Progenitor cell of endocrine pancreas (in vitro differentiated cells): ENCODE measurements around the gene STK32B. TPM values are rescaled to one million over a fixed set of nuclear protein-coding genes. Genes with fewer than 3 reads are reported as not detected.
"Not testable (repeated sequence)": the region's sequence is repeated elsewhere in the genome, so short reads cannot be mapped to it uniquely, and the experiment has no call there.

Source experiments
- DNase-seq: peaks from one replicate; pipeline ENCODE4 v3.0.0; 2021; ENCODE audit warnings: low spot score; ENCODE audit not compliant: unreplicated experiment
- H3K27ac Mint-ChIP-seq: 2 replicates; pipeline ENCODE4 v1.8.0; 2021; ENCODE audit warnings: mild to moderate bottlenecking, moderate library complexity, mixed read lengths
- H3K27me3 Mint-ChIP-seq: 2 replicates; pipeline ENCODE4 v1.8.0; 2021; ENCODE audit warnings: mixed read lengths
- H3K36me3 Mint-ChIP-seq: 2 replicates; pipeline ENCODE4 v1.8.0; 2022; ENCODE audit warnings: mixed read lengths; ENCODE audit not compliant: insufficient read depth
- H3K4me1 Mint-ChIP-seq: 2 replicates; pipeline ENCODE4 v1.8.0; 2021; ENCODE audit warnings: low read depth, mixed read lengths
- H3K4me3 Mint-ChIP-seq: 2 replicates; pipeline ENCODE4 v1.8.0; 2021; ENCODE audit warnings: low read depth, mild to moderate bottlenecking, moderate library complexity, mixed read lengths
- H3K9me3 Mint-ChIP-seq: 2 replicates; pipeline ENCODE4 v1.8.0; 2021; ENCODE audit warnings: low read depth, mixed read lengths
- long read RNA-seq: library from polyadenylated mRNA; unstranded; transcript quantifications from one replicate; pipeline ENCODE4 v2.0.0, GENCODE V29; 2020
- total RNA-seq: library from RNA; stranded (reverse); gene quantifications from 2 replicates; pipeline ENCODE4 v1.2.1, GENCODE V29; 2021
- TF ChIP-seq, protein P1 (sequence below): fragments of 200-600 bp; sonication (generic); IDR thresholded peaks from one replicate; pipeline ENCODE4 v1.5.0; 2021; ENCODE audit warnings: antibody characterized with exemption, mild to moderate bottlenecking; ENCODE audit not compliant: unreplicated experiment

STK32B gene
- total RNA-seq, result 0.24 and 0.36 TPM in 2 replicates
- long read RNA-seq, result 0 reads

DNA sequence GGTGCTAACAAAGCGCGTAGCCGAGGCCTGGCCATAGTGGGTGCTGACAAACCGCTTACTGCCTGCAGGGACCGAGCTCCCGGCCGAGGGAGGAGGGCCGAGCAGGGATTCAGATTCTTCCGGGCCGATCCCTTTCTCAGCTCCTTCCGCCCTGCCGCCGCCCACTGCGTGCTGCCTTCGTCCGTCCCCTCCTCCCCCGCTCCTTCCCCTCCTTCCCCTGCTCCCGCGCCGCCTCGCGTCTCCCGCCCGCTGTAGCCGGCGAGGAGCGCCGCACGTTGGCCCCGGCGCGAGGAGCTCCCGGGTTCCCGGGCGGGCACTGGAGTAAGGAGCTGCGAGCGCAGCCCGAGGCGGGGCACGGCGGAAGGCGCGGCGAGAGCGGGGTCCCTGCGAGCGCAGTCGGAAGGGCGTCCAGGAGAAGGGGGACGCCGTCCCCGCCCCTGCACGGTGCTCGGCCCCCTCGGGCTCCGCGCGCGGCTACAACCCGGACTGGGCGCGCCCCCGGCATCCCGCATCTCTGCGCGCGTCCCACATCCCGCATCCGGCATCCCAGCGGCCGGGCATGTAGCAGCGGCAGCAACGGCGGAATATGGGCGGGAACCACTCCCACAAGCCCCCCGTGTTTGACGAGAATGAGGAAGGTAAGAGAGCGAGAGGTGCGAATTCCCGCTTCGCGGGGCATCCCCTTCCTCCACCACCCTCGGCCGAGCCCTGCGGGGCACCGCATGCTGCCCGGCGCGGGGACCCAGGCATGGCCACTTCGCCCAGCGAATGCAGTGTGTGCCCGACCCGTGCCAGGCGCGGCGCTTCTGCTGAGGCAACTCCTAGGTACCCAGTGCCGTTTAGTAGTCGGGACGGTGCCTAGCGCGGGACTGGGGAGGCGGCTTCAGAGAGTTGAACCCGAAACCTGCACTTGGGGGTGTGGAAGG, at the start of gene STK32B:
STK32B (plus strand) TSS at position 203 of the 926 bp plus-strand sequence.
- peak; percentile 28 for DNase-seq
- no peaks in the 10 kb centered on the region for H3K9me3 Mint-ChIP-seq
- H3K27ac Mint-ChIP-seq, result no peak within 1 kb of the TSS
- H3K36me3 Mint-ChIP-seq, result no peaks in the 10 kb centered on the region
- TF ChIP-seq, protein P1, sequence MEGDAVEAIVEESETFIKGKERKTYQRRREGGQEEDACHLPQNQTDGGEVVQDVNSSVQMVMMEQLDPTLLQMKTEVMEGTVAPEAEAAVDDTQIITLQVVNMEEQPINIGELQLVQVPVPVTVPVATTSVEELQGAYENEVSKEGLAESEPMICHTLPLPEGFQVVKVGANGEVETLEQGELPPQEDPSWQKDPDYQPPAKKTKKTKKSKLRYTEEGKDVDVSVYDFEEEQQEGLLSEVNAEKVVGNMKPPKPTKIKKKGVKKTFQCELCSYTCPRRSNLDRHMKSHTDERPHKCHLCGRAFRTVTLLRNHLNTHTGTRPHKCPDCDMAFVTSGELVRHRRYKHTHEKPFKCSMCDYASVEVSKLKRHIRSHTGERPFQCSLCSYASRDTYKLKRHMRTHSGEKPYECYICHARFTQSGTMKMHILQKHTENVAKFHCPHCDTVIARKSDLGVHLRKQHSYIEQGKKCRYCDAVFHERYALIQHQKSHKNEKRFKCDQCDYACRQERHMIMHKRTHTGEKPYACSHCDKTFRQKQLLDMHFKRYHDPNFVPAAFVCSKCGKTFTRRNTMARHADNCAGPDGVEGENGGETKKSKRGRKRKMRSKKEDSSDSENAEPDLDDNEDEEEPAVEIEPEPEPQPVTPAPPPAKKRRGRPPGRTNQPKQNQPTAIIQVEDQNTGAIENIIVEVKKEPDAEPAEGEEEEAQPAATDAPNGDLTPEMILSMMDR, result no peak
- peak within 1 kb of the TSS; percentile 81 for H3K4me3 Mint-ChIP-seq
- H3K4me1 Mint-ChIP-seq, result peaks cover 6% of the 10 kb centered on the region
- peaks cover 68% of the 10 kb centered on the region for H3K27me3 Mint-ChIP-seq

DNA sequence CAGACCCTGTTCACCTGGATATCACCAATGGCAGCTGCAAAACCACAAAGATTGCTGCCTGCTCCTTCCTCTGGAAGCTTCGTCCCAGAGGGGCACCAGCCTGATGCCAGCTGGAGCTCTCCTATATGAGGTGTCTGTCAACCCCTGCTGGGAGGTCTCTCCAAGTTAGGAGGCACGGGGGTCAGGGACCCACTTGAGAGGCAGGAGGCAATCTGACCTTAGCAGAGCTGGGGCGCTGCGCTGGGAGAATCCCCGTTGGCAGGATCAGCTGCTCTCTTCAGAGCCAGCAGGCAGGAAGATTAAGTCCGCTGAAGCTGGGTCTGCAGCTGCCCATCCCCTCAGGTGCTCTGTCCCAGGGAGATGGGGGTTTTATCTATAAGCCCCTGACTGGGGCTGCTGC, 49.6 kb upstream of the STK32B start:
- not testable (repeated sequence) for H3K9me3 Mint-ChIP-seq, H3K4me1 Mint-ChIP-seq, H3K36me3 Mint-ChIP-seq, H3K27ac Mint-ChIP-seq, DNase-seq, H3K4me3 Mint-ChIP-seq
- H3K27me3 Mint-ChIP-seq, result peaks cover 53% of the 10 kb centered on the region

DNA sequence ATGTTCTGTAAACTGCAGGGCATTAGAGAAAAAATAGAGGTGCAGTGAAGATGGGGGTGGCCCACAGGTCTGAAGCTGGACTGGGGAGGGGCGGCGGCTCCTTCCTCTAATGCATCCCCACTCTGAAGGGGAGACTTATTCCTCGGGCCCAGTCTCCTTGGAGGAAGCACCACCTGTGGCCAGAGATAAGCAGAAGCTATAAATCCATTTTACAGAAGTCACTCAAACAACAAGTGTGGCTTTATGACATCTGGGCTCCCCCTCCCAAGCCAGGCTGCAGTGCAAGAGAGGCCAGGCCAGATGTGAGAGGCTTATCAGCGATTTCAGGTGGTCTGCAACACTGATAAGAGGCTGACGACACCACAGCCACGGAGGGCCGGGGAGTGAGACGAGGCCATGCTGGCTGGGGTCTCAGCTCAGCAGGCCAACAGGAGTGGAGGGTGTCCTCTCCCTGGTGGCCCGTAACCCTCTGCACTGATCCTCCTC, 47.9 kb upstream of the STK32B start:
- H3K9me3 Mint-ChIP-seq, result no peaks in the 10 kb centered on the region
- DNase-seq, result no peak
- no peak overlapping the region for H3K27ac Mint-ChIP-seq
- TF ChIP-seq, protein P1, result no peak
- peaks cover 53% of the 10 kb centered on the region for H3K27me3 Mint-ChIP-seq
- peaks cover 3% of the 10 kb centered on the region for H3K4me1 Mint-ChIP-seq
- no peaks in the 10 kb centered on the region for H3K36me3 Mint-ChIP-seq
- no peak overlapping the region for H3K4me3 Mint-ChIP-seq

DNA sequence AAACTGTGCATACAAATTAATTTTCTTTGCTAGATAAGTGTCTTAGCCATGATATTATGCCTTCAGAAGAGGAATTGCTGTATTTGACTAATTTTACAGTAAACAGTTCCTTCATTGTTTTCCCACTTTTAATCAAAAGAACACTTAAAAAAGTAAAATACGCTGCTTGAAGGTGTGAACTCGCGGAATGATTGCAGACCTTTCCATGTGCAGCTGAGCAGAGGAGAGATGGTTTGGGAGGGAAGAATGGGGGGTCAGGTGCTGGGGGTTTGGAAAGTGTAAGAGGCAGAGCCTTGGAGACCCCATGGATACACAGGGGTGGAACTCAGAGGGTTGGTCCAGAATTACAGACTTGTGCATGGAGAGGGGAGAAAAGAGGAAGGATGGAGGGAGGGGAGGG, 47.4 kb upstream of the STK32B start:
- H3K27ac Mint-ChIP-seq, result no peak overlapping the region
- no peak for DNase-seq
- H3K4me3 Mint-ChIP-seq, result no peak overlapping the region
- peaks cover 3% of the 10 kb centered on the region for H3K4me1 Mint-ChIP-seq
- H3K36me3 Mint-ChIP-seq, result no peaks in the 10 kb centered on the region
- TF ChIP-seq, protein P1, result no peak
- H3K9me3 Mint-ChIP-seq, result no peaks in the 10 kb centered on the region
- H3K27me3 Mint-ChIP-seq, result peaks cover 53% of the 10 kb centered on the region

DNA sequence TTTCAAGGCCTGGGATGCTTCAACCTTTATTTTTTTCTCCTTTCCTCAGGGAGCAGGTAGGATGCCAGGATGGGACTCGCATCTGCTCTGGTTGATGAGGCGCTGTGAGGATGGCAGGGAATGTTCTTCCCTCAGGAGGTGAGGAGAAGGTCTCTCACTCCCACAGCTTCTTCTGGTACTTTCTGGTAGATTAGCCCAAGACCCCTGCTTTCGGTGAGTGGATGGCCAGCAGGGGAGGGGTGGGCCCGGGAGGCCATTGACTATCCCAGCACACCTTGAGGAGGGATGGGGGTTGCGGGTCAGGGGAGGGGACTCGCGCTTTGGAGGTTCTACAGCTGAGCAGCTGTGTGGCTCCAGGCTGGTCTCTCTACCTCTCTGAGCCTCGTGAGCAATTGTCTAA, 46.8 kb upstream of the STK32B start:
- TF ChIP-seq, protein P1, result no peak
- Mint-ChIP-seq H3K27ac (no peak overlapping the region), H3K9me3 (no peaks in the 10 kb centered on the region), H3K4me1 (peaks cover 3% of the 10 kb centered on the region), H3K27me3 (peaks cover 53% of the 10 kb centered on the region), H3K4me3 (no peak overlapping the region), H3K36me3 (no peaks in the 10 kb centered on the region)
- no peak for DNase-seq

DNA sequence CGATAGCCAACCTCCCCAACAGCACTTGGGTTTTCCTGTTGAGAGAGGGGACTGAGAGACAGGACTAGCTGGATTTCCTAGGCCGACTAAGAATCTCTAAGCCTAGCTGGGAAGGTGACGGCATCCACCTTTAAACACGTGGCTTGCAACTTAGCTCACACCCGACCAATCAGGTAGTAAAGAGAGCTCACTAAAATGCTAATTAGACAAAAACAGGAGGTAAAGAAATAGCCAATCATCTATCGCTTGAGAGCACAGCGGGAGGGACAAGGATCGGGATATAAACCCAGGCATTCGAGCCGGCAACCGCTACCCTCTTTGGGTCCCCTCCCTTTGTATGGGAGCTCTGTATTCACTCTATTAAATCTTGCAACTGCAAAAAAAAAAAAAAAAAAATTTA, 44.3 kb upstream of the STK32B start:
- H3K27me3 Mint-ChIP-seq, result peaks cover 57% of the 10 kb centered on the region
- not testable (repeated sequence) for H3K4me1 Mint-ChIP-seq, H3K27ac Mint-ChIP-seq, H3K36me3 Mint-ChIP-seq, H3K4me3 Mint-ChIP-seq, H3K9me3 Mint-ChIP-seq, DNase-seq
